ENCODE data around the gene TMEM81.

Gene TMEM81

GRCh38 chr1:205127646-205128045, 43.4 kb upstream of the TMEM81 start:
- Histone ChIP-seq H3K23ac (ENCODE audit: low read depth, low read length, poor library complexity) (no peak overlapping the region), H2AFZ (ENCODE audit: low read length) (no peak overlapping the region), H3K36me3 (replicated peaks in 1 of 2; ENCODE audit: control insufficient read depth in 2 of 2, insufficient read depth in 2 of 2, low read length in 2 of 2) (no peaks in the 10 kb centered on the region), H2BK120ac (ENCODE audit: low read depth, low read length) (no peak overlapping the region), H2BK5ac (ENCODE audit: low read length) (no peak overlapping the region), H3K4me3 (ENCODE audit: low read length in 2 of 2) (no peak overlapping the region), H3K4me1 (ENCODE audit: control insufficient read depth in 2 of 2, insufficient read depth in 1 of 2, low read depth in 1 of 2, low read length in 2 of 2) (peaks cover 0 to 2% of the 10 kb centered on the region in 2 donors), H2AK5ac (ENCODE audit: low read depth, low read length) (no peak overlapping the region), H3K27me3 (ENCODE audit: control insufficient read depth in 3 of 3, insufficient read depth in 3 of 3, low read depth in 1 of 3, low read length in 3 of 3) (no peaks in the 10 kb centered on the region), H3K9ac (ENCODE audit: low read depth, low read length, poor library complexity) (no peak overlapping the region), H3K14ac (ENCODE audit: low read length) (no peak overlapping the region), H2BK15ac (ENCODE audit: low read length) (no peak overlapping the region), H4K8ac (ENCODE audit: low read depth, low read length) (no peak overlapping the region), H3K4ac (ENCODE audit: low read length) (no peak overlapping the region), H3K4me2 (ENCODE audit: insufficient read depth, low read length, poor library complexity, severe bottlenecking) (no peak overlapping the region), H3K9me3 (replicated peaks in 1 of 2; ENCODE audit: control insufficient read depth in 2 of 2, insufficient read depth in 1 of 2, low read depth in 1 of 2, low read length in 2 of 2) (no peaks in the 10 kb centered on the region), H3K27ac (replicated peaks; ENCODE audit: low read length) (no peak overlapping the region), H3K79me1 (ENCODE audit: low read depth, low read length) (no peaks in the 10 kb centered on the region), H2BK12ac (ENCODE audit: low read length) (no peak overlapping the region), H3K18ac (ENCODE audit: low read length) (no peak overlapping the region), H4K91ac (ENCODE audit: low read depth, low read length, poor library complexity) (no peak overlapping the region)
- WGBS, 2 donors (ENCODE audit: extremely low coverage in 2 of 2, insufficient read length in 2 of 2, insufficient replicate concordance in 1 of 2) = no CpG with 5 or more reads among the region's 3 CpGs
- DNase-seq (ENCODE audit: low spot score) = no peak

DNA sequence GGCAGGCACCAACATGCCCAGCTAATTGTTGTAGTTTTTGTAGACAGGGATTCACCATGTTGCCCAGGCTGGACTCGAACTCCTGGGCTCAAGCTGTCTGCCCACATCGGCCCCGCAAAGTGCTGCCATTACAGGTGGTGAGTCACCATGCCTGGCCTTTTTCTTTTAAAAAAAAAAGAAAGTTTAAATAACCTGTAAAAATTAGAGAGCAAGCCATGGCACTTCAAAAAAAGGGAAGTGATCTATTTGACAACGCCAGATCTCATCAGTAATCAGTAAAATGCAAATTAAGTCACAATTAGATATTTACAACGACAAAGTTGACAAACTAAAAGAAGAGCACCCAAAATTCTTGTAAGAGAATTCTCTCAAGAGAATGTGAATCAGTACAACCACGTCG, 40.5 kb upstream of the TMEM81 start:
- Histone ChIP-seq H3K9me3 (replicated peaks in 1 of 2; ENCODE audit: control insufficient read depth in 2 of 2, insufficient read depth in 1 of 2, low read depth in 1 of 2, low read length in 2 of 2) (no peaks in the 10 kb centered on the region), H3K4me1 (ENCODE audit: control insufficient read depth in 2 of 2, insufficient read depth in 1 of 2, low read depth in 1 of 2, low read length in 2 of 2) (peaks cover 0 to 5% of the 10 kb centered on the region in 2 donors), H2BK15ac (ENCODE audit: low read length) (no peak overlapping the region), H3K27me3 (ENCODE audit: control insufficient read depth in 3 of 3, insufficient read depth in 3 of 3, low read depth in 1 of 3, low read length in 3 of 3) (no peaks in the 10 kb centered on the region), H2BK12ac (ENCODE audit: low read length) (no peak overlapping the region), H3K4me2 (ENCODE audit: insufficient read depth, low read length, poor library complexity, severe bottlenecking) (no peak overlapping the region), H3K79me1 (ENCODE audit: low read depth, low read length) (no peaks in the 10 kb centered on the region), H3K9ac (ENCODE audit: low read depth, low read length, poor library complexity) (no peak overlapping the region), H2BK120ac (ENCODE audit: low read depth, low read length) (no peak overlapping the region), H2AK5ac (ENCODE audit: low read depth, low read length) (no peak overlapping the region), H3K18ac (ENCODE audit: low read length) (no peak overlapping the region), H3K14ac (ENCODE audit: low read length) (no peak overlapping the region), H2BK5ac (ENCODE audit: low read length) (no peak overlapping the region), H3K27ac (replicated peaks; ENCODE audit: low read length) (no peak overlapping the region), H3K4ac (ENCODE audit: low read length) (no peak overlapping the region), H4K8ac (ENCODE audit: low read depth, low read length) (no peak overlapping the region), H3K23ac (ENCODE audit: low read depth, low read length, poor library complexity) (no peak overlapping the region), H4K91ac (ENCODE audit: low read depth, low read length, poor library complexity) (no peak overlapping the region), H2AFZ (ENCODE audit: low read length) (no peak overlapping the region), H3K4me3 (ENCODE audit: low read length in 2 of 2) (no peak overlapping the region), H3K36me3 (replicated peaks in 1 of 2; ENCODE audit: control insufficient read depth in 2 of 2, insufficient read depth in 2 of 2, low read length in 2 of 2) (no peaks in the 10 kb centered on the region)
- no peak for DNase-seq (ENCODE audit: low spot score)
- WGBS, 2 donors (ENCODE audit: extremely low coverage in 2 of 2, insufficient read length in 2 of 2, insufficient replicate concordance in 1 of 2) = no CpG with 5 or more reads among the region's 7 CpGs

DNA sequence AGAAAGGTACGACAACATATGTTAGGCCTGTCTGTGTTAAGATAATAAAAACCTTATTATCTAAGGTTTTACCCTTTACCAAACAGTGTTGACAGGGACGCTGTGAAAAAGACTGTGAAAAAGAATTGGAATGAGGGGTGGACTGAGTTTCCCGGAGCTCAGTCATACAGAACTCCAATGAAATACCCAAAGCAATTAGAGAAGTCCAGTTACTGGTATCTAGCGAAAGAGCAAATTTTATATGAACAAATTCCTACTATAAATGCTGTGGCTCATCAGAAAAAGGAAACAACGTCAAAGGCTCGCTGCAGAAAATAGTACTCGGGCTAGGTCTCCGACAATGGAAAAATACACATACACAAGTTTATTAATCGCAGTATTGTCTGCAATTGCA, 38.2 kb upstream of the TMEM81 start:
- Histone ChIP-seq H3K4me2 (ENCODE audit: insufficient read depth, low read length, poor library complexity, severe bottlenecking) (no peak overlapping the region), H3K9ac (ENCODE audit: low read depth, low read length, poor library complexity) (no peak overlapping the region), H2BK5ac (ENCODE audit: low read length) (no peak overlapping the region), H2AFZ (ENCODE audit: low read length) (peak overlapping the region; percentile 81), H2AK5ac (ENCODE audit: low read depth, low read length) (no peak overlapping the region), H2BK15ac (ENCODE audit: low read length) (no peak overlapping the region), H3K4me1 (ENCODE audit: control insufficient read depth in 2 of 2, insufficient read depth in 1 of 2, low read depth in 1 of 2, low read length in 2 of 2) (peaks cover 0 to 5% of the 10 kb centered on the region in 2 donors), H3K18ac (ENCODE audit: low read length) (no peak overlapping the region), H3K4me3 (ENCODE audit: low read length in 2 of 2) (peak overlapping the region; percentile 36 to 63), H3K4ac (ENCODE audit: low read length) (no peak overlapping the region), H3K27ac (replicated peaks; ENCODE audit: low read length) (no peak overlapping the region), H3K14ac (ENCODE audit: low read length) (no peak overlapping the region), H3K9me3 (replicated peaks in 1 of 2; ENCODE audit: control insufficient read depth in 2 of 2, insufficient read depth in 1 of 2, low read depth in 1 of 2, low read length in 2 of 2) (no peaks in the 10 kb centered on the region), H3K36me3 (replicated peaks in 1 of 2; ENCODE audit: control insufficient read depth in 2 of 2, insufficient read depth in 2 of 2, low read length in 2 of 2) (peaks cover 0 to 10% of the 10 kb centered on the region in 2 donors), H2BK12ac (ENCODE audit: low read length) (no peak overlapping the region), H4K91ac (ENCODE audit: low read depth, low read length, poor library complexity) (no peak overlapping the region), H3K79me1 (ENCODE audit: low read depth, low read length) (no peaks in the 10 kb centered on the region), H3K27me3 (ENCODE audit: control insufficient read depth in 3 of 3, insufficient read depth in 3 of 3, low read depth in 1 of 3, low read length in 3 of 3) (no peaks in the 10 kb centered on the region), H3K23ac (ENCODE audit: low read depth, low read length, poor library complexity) (no peak overlapping the region), H4K8ac (ENCODE audit: low read depth, low read length) (no peak overlapping the region), H2BK120ac (ENCODE audit: low read depth, low read length) (no peak overlapping the region)
- WGBS, 2 donors (ENCODE audit: extremely low coverage in 2 of 2, insufficient read length in 2 of 2, insufficient replicate concordance in 1 of 2) = no CpG with 5 or more reads among the region's 9 CpGs
- DNase-seq (ENCODE audit: low spot score) = no peak

GRCh38 chr1:205121660-205122488, 37.6 kb upstream of the TMEM81 start, which contains the start of gene RBBP5:
Gene RBBP5 (minus strand): TSS chr1:205121978. CDS start chr1:205121873, 105 bp downstream.
- H3K79me1 ChIP-seq (ENCODE audit: low read depth, low read length) = no peaks in the 10 kb centered on the region
- peak within 1 kb of the TSS; percentile 19 for H2BK5ac ChIP-seq (ENCODE audit: low read length)
- peak within 1 kb of the TSS; percentile 52 for H4K8ac ChIP-seq (ENCODE audit: low read depth, low read length)
- peak within 1 kb of the TSS; percentile 99 for H3K9ac ChIP-seq (ENCODE audit: low read depth, low read length, poor library complexity)
- H2BK15ac ChIP-seq (ENCODE audit: low read length) = no peak within 1 kb of the TSS
- H3K4me1 ChIP-seq (ENCODE audit: control insufficient read depth in 2 of 2, insufficient read depth in 1 of 2, low read depth in 1 of 2, low read length in 2 of 2) = peaks cover 0 to 5% of the 10 kb centered on the region in 2 donors
- H3K9me3 ChIP-seq (replicated peaks in 1 of 2; ENCODE audit: control insufficient read depth in 2 of 2, insufficient read depth in 1 of 2, low read depth in 1 of 2, low read length in 2 of 2) = no peaks in the 10 kb centered on the region
- peak within 1 kb of the TSS; percentile 80 for H3K4me2 ChIP-seq (ENCODE audit: insufficient read depth, low read length, poor library complexity, severe bottlenecking)
- no peak within 1 kb of the TSS for H2AK5ac ChIP-seq (ENCODE audit: low read depth, low read length)
- H2AFZ ChIP-seq (ENCODE audit: low read length) = peak within 1 kb of the TSS; percentile 81
- H3K4ac ChIP-seq (ENCODE audit: low read length) = no peak within 1 kb of the TSS
- no peak within 1 kb of the TSS for H2BK120ac ChIP-seq (ENCODE audit: low read depth, low read length)
- WGBS, 2 donors (ENCODE audit: extremely low coverage in 2 of 2, insufficient read length in 2 of 2, insufficient replicate concordance in 1 of 2) = no CpG with 5 or more reads among the region's 46 CpGs
- no peak within 1 kb of the TSS for H2BK12ac ChIP-seq (ENCODE audit: low read length)
- H3K36me3 ChIP-seq (replicated peaks in 1 of 2; ENCODE audit: control insufficient read depth in 2 of 2, insufficient read depth in 2 of 2, low read length in 2 of 2) = peaks cover 0 to 12% of the 10 kb centered on the region in 2 donors
- H4K91ac ChIP-seq (ENCODE audit: low read depth, low read length, poor library complexity) = no peak within 1 kb of the TSS
- H3K18ac ChIP-seq (ENCODE audit: low read length) = peak within 1 kb of the TSS; percentile 94
- peak within 1 kb of the TSS; percentile 62 for H3K27ac ChIP-seq (replicated peaks; ENCODE audit: low read length)
- H3K23ac ChIP-seq (ENCODE audit: low read depth, low read length, poor library complexity) = peak within 1 kb of the TSS; percentile 92
- peak within 1 kb of the TSS; percentile 79 for H3K14ac ChIP-seq (ENCODE audit: low read length)
- peak within 1 kb of the TSS; percentile 63 to 98 for H3K4me3 ChIP-seq (ENCODE audit: low read length in 2 of 2)
- no peaks in the 10 kb centered on the region for H3K27me3 ChIP-seq (ENCODE audit: control insufficient read depth in 3 of 3, insufficient read depth in 3 of 3, low read depth in 1 of 3, low read length in 3 of 3)
- peak; percentile 98 for DNase-seq (ENCODE audit: low spot score)

Data from neuronal stem cell (in vitro differentiated cells).